Effector memory CD8-positive, alpha-beta T cell (primary cell): ENCODE results near the gene DDR2.

Source experiments
- ATAC-seq: fragments of 150-1000 bp; cut with Tn5 transposase; replicated peaks from 2 replicates; pipeline ENCODE4 v1.10.0; 2021; ENCODE audit warnings: mild to moderate bottlenecking, moderate library complexity
- DNase-seq, 3 experiments: peaks; one replicate each; pipeline ENCODE4 v3.0.0; 2021
- H3K27ac Mint-ChIP-seq, 2 donors: one replicate each; pipeline ENCODE4 v1.8.0; 2022; ENCODE audit warnings: mild to moderate bottlenecking in 2 of 2, mixed read lengths in 2 of 2, moderate library complexity in 2 of 2
- H3K27me3 Mint-ChIP-seq, 2 donors: one replicate each; pipeline ENCODE4 v1.8.0; 2022; ENCODE audit warnings: mixed read lengths in 2 of 2
- H3K36me3 Mint-ChIP-seq: one replicate; pipeline ENCODE4 v1.8.0; 2022; ENCODE audit warnings: mild to moderate bottlenecking, moderate library complexity, mixed read lengths; ENCODE audit not compliant: insufficient read depth
- H3K4me1 Mint-ChIP-seq, 2 donors: one replicate each; pipeline ENCODE4 v1.8.0; 2022; ENCODE audit warnings: low read depth in 2 of 2, mixed read lengths in 2 of 2
- H3K4me3 Mint-ChIP-seq, 2 donors: one replicate each; pipeline ENCODE4 v1.8.0; 2022; ENCODE audit warnings: mild to moderate bottlenecking in 2 of 2, mixed read lengths in 2 of 2, moderate library complexity in 2 of 2
- H3K9me3 Mint-ChIP-seq, 2 donors: one replicate each; pipeline ENCODE4 v1.8.0; 2022; ENCODE audit warnings: mixed read lengths in 2 of 2

The DDR2 gene

GRCh38 chr1:162635418-162635817 is 3.2 kb downstream of the DDR2 start:
- peaks cover 6 to 8% of the 10 kb centered on the region in 2 donors for H3K27me3 Mint-ChIP-seq
- H3K27ac Mint-ChIP-seq = no peak overlapping the region
- DNase-seq (no peak), ATAC-seq (no peak)
- H3K9me3 Mint-ChIP-seq = no peaks in the 10 kb centered on the region
- peaks cover 0 to 4% of the 10 kb centered on the region in 2 donors for H3K4me1 Mint-ChIP-seq
- H3K36me3 Mint-ChIP-seq = peaks cover 2% of the 10 kb centered on the region
- no peak overlapping the region for H3K4me3 Mint-ChIP-seq

DNA sequence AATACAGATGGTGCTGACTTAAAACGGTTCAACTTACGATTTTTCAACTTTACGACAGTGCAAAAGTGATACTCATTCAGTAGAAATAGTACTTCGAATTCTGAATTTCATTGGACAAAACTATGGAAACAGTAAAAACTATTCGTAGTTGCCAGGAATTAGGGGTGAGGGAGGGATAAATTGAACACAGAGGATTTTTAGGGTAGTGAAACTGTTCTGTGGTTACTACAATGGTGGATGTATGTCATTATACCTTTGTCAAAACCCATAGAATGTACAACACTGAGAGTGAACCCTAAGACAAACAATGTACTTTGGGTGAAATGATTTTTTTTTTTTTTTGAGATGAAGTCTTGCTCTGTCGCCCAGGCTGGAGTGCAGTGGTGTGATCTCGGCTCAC is 7.5 kb downstream of the DDR2 start:
- Mint-ChIP-seq H3K36me3 (no peaks in the 10 kb centered on the region), H3K4me3 (no peak overlapping the region), H3K9me3 (no peaks in the 10 kb centered on the region), H3K27ac (no peak overlapping the region), H3K27me3 (peaks cover 0 to 8% of the 10 kb centered on the region in 2 donors), H3K4me1 (no peaks in the 10 kb centered on the region)
- DNase-seq (no peak), ATAC-seq (no peak)

GRCh38 chr1:162641114-162641513 is 8.8 kb downstream of the DDR2 start:
- no peaks in the 10 kb centered on the region for H3K36me3 Mint-ChIP-seq
- peaks cover 0 to 8% of the 10 kb centered on the region in 2 donors for H3K27me3 Mint-ChIP-seq
- ATAC-seq (no peak), DNase-seq (no peak)
- no peaks in the 10 kb centered on the region for H3K9me3 Mint-ChIP-seq
- no peak overlapping the region for H3K27ac Mint-ChIP-seq
- H3K4me3 Mint-ChIP-seq = no peak overlapping the region
- H3K4me1 Mint-ChIP-seq = no peaks in the 10 kb centered on the region

DNA sequence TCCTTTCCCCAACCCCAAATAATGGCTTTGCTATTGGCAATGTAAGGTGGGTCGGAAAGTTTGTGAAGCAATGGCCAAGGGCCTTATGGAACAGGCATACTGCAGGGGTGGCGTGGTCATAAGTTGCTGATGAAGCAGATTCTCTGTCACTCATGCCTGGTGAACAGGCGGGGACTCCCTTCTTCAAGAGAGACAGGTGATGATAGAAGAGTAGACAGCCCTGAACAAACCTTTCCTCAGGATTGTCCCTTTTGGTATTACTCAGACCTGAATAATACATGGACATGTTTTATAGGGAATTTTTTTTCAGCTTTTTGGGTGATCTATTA is 12.7 kb downstream of the DDR2 start:
- no peak for DNase-seq
- no peaks in the 10 kb centered on the region for H3K36me3 Mint-ChIP-seq
- no peak for ATAC-seq
- H3K9me3 Mint-ChIP-seq = no peaks in the 10 kb centered on the region
- no peak overlapping the region for H3K4me3 Mint-ChIP-seq
- H3K27me3 Mint-ChIP-seq = peaks cover 18 to 19% of the 10 kb centered on the region in 2 donors
- no peak overlapping the region for H3K27ac Mint-ChIP-seq
- H3K4me1 Mint-ChIP-seq = no peaks in the 10 kb centered on the region

- DNase-seq = no peak
- H3K36me3 Mint-ChIP-seq = no peaks in the 10 kb centered on the region
- H3K9me3 Mint-ChIP-seq = no peaks in the 10 kb centered on the region
- no peaks in the 10 kb centered on the region for H3K4me1 Mint-ChIP-seq
- peaks cover 19 to 20% of the 10 kb centered on the region in 2 donors for H3K27me3 Mint-ChIP-seq
- H3K27ac Mint-ChIP-seq = no peak overlapping the region
- H3K4me3 Mint-ChIP-seq = no peak overlapping the region
- ATAC-seq = no peak
These were observed 13.4 kb downstream of the DDR2 start for GRCh38 chr1:162645666-162646065.

- Mint-ChIP-seq H3K4me3 (no peak overlapping the region), H3K27ac (no peak overlapping the region), H3K9me3 (no peaks in the 10 kb centered on the region), H3K4me1 (no peaks in the 10 kb centered on the region), H3K36me3 (no peaks in the 10 kb centered on the region), H3K27me3 (peaks cover 19 to 21% of the 10 kb centered on the region in 2 donors)
- DNase-seq = no peak
- ATAC-seq = no peak
These were observed 17.3 kb downstream of the DDR2 start for GRCh38 chr1:162649583-162649982.

- Mint-ChIP-seq H3K36me3 (no peaks in the 10 kb centered on the region), H3K9me3 (no peaks in the 10 kb centered on the region), H3K27me3 (peaks cover 0 to 25% of the 10 kb centered on the region in 2 donors), H3K4me3 (no peak overlapping the region), H3K4me1 (no peaks in the 10 kb centered on the region), H3K27ac (no peak overlapping the region)
- ATAC-seq = no peak
- DNase-seq = no peak
These were observed 22.8 kb downstream of the DDR2 start for GRCh38 chr1:162654915-162655620.

DNA sequence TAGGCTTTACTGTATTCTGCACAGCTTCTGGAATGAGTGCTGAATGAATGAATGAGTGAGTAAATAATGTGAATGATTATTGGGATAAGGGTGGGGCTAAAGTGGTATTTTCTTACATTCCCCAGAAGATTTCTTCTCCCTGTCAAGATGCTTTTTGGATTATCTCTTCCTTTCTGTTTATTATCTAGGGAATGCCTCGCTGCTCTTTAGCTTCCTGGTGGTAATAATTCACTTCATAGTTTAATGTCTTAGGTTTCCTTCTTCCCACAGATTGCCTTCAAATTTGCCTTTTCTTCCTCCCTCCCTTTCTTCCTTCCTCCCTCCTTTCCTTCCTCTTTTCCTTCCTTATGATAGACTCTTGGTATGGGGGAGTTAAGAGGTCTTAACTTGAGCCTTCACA is 24.0 kb downstream of the DDR2 start:
- ATAC-seq (no peak), DNase-seq (no peak)
- no peak overlapping the region for H3K27ac Mint-ChIP-seq
- no peaks in the 10 kb centered on the region for H3K4me1 Mint-ChIP-seq
- H3K27me3 Mint-ChIP-seq = peaks cover 0 to 17% of the 10 kb centered on the region in 2 donors
- H3K36me3 Mint-ChIP-seq = no peaks in the 10 kb centered on the region
- H3K9me3 Mint-ChIP-seq = no peaks in the 10 kb centered on the region
- H3K4me3 Mint-ChIP-seq = no peak overlapping the region

DNA sequence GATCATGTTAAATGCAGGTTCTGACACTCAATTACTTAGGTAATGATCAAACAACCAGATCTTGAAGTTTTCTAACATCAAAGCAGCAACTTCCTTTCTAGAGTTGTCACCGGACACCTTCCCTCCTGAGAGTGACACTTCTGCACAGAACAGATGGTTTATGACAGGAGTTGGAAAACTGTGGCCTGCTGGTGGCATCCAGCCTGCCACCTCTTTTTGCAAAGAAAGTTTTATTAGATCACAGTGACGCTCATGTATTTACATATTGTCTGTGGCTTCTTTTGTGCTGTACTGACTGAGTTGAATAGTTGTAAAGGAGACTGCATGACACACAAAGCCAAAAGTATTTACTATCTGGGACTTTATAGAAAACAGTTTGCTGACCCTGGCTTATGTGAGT is 28.3 kb downstream of the DDR2 start:
- Mint-ChIP-seq H3K4me1 (no peaks in the 10 kb centered on the region), H3K36me3 (no peaks in the 10 kb centered on the region), H3K27ac (no peak overlapping the region), H3K9me3 (no peaks in the 10 kb centered on the region), H3K27me3 (peaks cover 0 to 23% of the 10 kb centered on the region in 2 donors), H3K4me3 (no peak overlapping the region)
- DNase-seq (no peak), ATAC-seq (no peak)

DNA sequence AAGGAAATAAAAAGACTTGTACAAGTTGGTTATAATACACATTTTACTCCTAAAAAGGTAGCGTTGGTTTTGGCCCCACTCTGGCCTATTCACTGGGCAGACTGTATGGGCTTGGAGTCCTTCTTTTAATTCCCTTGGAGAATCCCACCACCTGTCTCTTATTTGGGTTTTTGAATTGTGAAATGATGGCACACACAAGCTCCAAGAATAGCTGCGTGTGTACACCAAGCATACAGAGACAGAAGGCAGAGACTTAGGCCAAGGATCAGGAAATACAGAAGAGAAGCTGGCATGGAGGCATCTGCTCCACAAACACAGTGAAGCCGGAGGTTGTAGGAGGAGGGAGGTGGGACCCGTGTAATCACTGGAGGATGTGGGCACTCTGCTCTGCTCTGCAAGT is 29.1 kb downstream of the DDR2 start:
- Mint-ChIP-seq H3K36me3 (no peaks in the 10 kb centered on the region), H3K9me3 (no peaks in the 10 kb centered on the region), H3K4me3 (no peak overlapping the region), H3K27ac (no peak overlapping the region), H3K27me3 (peaks cover 0 to 24% of the 10 kb centered on the region in 2 donors), H3K4me1 (no peaks in the 10 kb centered on the region)
- ATAC-seq (no peak), DNase-seq (no peak)

- no peaks in the 10 kb centered on the region for H3K4me1 Mint-ChIP-seq
- no peak for ATAC-seq
- no peaks in the 10 kb centered on the region for H3K36me3 Mint-ChIP-seq
- H3K4me3 Mint-ChIP-seq = no peak overlapping the region
- DNase-seq = no peak
- peaks cover 0 to 24% of the 10 kb centered on the region in 2 donors for H3K27me3 Mint-ChIP-seq
- H3K9me3 Mint-ChIP-seq = no peaks in the 10 kb centered on the region
- no peak overlapping the region for H3K27ac Mint-ChIP-seq
These were observed 29.7 kb downstream of the DDR2 start for GRCh38 chr1:162662013-162662412.

GRCh38 chr1:162663086-162663485 is 30.8 kb downstream of the DDR2 start:
- Mint-ChIP-seq H3K4me1 (no peaks in the 10 kb centered on the region), H3K9me3 (no peaks in the 10 kb centered on the region), H3K27me3 (peaks cover 0 to 18% of the 10 kb centered on the region in 2 donors), H3K27ac (no peak overlapping the region), H3K4me3 (no peak overlapping the region), H3K36me3 (no peaks in the 10 kb centered on the region)
- ATAC-seq = no peak
- no peak for DNase-seq

DNA sequence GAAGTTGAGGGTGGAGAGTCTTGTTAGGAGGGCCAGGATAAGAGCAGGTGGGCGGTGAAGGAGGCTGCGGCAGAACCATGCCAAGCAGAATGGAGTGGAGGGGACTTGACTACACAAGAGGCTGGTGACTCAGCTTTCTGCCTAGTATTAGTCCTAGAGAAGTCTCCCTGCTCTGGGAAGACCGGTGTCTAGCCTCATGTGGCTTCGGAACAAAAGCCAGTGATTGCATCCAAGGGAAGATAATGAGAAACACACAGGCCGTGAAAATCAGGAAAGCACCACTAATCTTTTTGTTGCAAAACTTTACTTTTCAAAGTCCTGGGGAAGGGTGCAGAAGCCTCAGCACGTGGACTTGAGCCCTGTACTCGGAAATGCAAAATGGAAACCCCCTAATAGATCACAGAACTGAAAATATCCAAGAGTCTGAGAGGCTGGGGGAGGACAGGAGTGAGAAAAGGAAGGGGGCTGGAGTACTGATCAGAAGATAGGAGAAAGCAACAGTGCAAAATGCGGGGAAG is 31.4 kb downstream of the DDR2 start:
- Mint-ChIP-seq H3K36me3 (no peaks in the 10 kb centered on the region), H3K27ac (no peak overlapping the region), H3K27me3 (peaks cover 0 to 17% of the 10 kb centered on the region in 2 donors), H3K4me3 (no peak overlapping the region), H3K4me1 (no peaks in the 10 kb centered on the region), H3K9me3 (no peaks in the 10 kb centered on the region)
- ATAC-seq (no peak), DNase-seq (no peak)

DNA sequence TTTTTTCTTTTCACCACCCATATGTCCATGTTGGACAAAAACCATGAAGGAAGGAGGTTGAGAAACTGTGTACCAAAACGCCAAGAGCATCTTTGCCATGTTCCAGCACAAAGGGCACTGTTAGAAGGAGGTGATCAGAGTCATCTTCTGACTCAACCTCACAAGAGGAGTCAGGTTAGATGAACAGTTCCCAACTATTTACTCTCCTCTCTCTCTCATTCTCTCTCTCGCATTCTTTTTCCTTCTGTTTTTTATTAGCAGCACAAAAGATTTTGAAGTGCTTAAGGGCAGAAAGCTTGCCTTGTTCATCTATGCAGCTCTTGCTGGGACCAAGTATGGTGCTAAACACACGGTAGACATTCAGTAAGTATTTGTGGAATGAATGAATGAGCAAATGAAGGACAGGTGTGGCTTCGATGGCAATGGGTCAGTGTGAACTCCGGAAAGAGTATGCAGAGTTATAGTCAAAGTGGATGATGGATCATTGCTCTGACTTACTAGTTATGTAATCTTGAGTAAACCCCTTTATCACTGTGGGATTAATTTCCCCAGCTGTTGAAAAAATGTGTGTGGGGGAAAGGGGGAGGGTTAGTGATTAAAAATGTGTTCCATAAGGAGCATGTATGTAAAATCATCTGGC is 33.9 kb downstream of the DDR2 start:
- DNase-seq = no peak
- no peaks in the 10 kb centered on the region for H3K36me3 Mint-ChIP-seq
- no peak for ATAC-seq
- H3K4me3 Mint-ChIP-seq = no peak overlapping the region
- no peaks in the 10 kb centered on the region for H3K4me1 Mint-ChIP-seq
- H3K9me3 Mint-ChIP-seq = no peaks in the 10 kb centered on the region
- H3K27me3 Mint-ChIP-seq = peaks cover 0 to 9% of the 10 kb centered on the region in 2 donors
- no peak overlapping the region for H3K27ac Mint-ChIP-seq
